CD4-positive, CD25-positive, alpha-beta regulatory T cell (primary cell): ENCODE data around the gene ATG5. TPM values are rescaled to one million over a fixed set of nuclear protein-coding genes. Genes with fewer than 3 reads are reported as not detected.

Source experiments
- ATAC-seq, 2 donors: fragments of 150-1000 bp; cut with Tn5 transposase; one replicate each; pipeline ENCODE4 v1.10.0; 2021; ENCODE audit warnings: low read depth in 2 of 2, moderate number of reproducible peaks in 2 of 2, moderate library complexity in 1 of 2
- DNase-seq, 3 donors: peaks; one replicate each; pipeline versions ENCODE4 v3.0.0 to v3.0.0-alpha.2; 2012 to 2022; ENCODE audit warnings: mixed read lengths in 1 of 3
- H3K27ac ChIP-seq: one replicate; pipeline ENCODE4 v1.7.0; 2013; ENCODE audit warnings: mild to moderate bottlenecking, low read length; ENCODE audit not compliant: insufficient read depth, poor library complexity, severe bottlenecking
- H3K27me3 ChIP-seq: one replicate; pipeline ENCODE4 v1.7.0; 2013; ENCODE audit warnings: low read length; ENCODE audit not compliant: control insufficient read depth, insufficient read depth
- H3K36me3 ChIP-seq: one replicate; pipeline ENCODE4 v1.7.0; 2013; ENCODE audit warnings: mild to moderate bottlenecking, low read length, moderate library complexity; ENCODE audit not compliant: control insufficient read depth, insufficient read depth
- H3K4me1 ChIP-seq: 2 replicates; pipeline ENCODE4 v1.7.0; 2013; ENCODE audit warnings: mild to moderate bottlenecking, low read length; ENCODE audit not compliant: insufficient read depth, control insufficient read depth, poor library complexity, severe bottlenecking
- H3K4me3 ChIP-seq: one replicate; pipeline ENCODE4 v1.7.0; 2013; ENCODE audit warnings: low read depth, mild to moderate bottlenecking, low read length, moderate library complexity
- H3K9me3 ChIP-seq, 2 experiments: 1 replicate in 1 of 2; 2 replicates in 1 of 2; pipeline ENCODE4 v1.7.0; 2013; ENCODE audit warnings: low read length in 2 of 2, mild to moderate bottlenecking in 1 of 2, moderate library complexity in 1 of 2; ENCODE audit not compliant: control insufficient read depth in 2 of 2
- H3K27ac Mint-ChIP-seq, 3 donors: one replicate each; pipeline ENCODE4 v1.8.0; 2020 to 2022; ENCODE audit warnings: mild to moderate bottlenecking in 3 of 3, mixed read lengths in 3 of 3, moderate library complexity in 2 of 3
- H3K27me3 Mint-ChIP-seq: one replicate; pipeline ENCODE4 v1.8.0; 2022; ENCODE audit warnings: mild to moderate bottlenecking, mixed read lengths
- H3K36me3 Mint-ChIP-seq: one replicate; pipeline ENCODE4 v1.8.0; 2020; ENCODE audit warnings: mixed read lengths
- H3K4me1 Mint-ChIP-seq, 4 donors: one replicate each; pipeline ENCODE4 v1.8.0; 2020 to 2022; ENCODE audit warnings: mixed read lengths in 4 of 4, mild to moderate bottlenecking in 1 of 4
- H3K4me3 Mint-ChIP-seq, 4 donors: one replicate each; pipeline ENCODE4 v1.8.0; 2020 to 2022; ENCODE audit warnings: mild to moderate bottlenecking in 4 of 4, mixed read lengths in 4 of 4, moderate library complexity in 3 of 4
- H3K9me3 Mint-ChIP-seq, 7 donors: one replicate each; pipeline ENCODE4 v1.8.0; 2020 to 2022; ENCODE audit warnings: mixed read lengths in 7 of 7, mild to moderate bottlenecking in 3 of 7, moderate library complexity in 2 of 7
- polyA plus RNA-seq, 4 donors: library from polyadenylated mRNA; unstranded; fragments of 300-500 nt; fragmentation: Illumina TruSeq; gene quantifications; one replicate each; pipeline ENCODE4 v1.2.3, GENCODE V29; 2021
- total RNA-seq: library from RNA; stranded (reverse); gene quantifications from one replicate; pipeline ENCODE4 v1.2.3, GENCODE V29; 2022

The ATG5 gene
- total and polyA plus RNA-seq, 5 donors from 2014 or later: 35.1 to 49.6 (median 45.9) TPM

DNA sequence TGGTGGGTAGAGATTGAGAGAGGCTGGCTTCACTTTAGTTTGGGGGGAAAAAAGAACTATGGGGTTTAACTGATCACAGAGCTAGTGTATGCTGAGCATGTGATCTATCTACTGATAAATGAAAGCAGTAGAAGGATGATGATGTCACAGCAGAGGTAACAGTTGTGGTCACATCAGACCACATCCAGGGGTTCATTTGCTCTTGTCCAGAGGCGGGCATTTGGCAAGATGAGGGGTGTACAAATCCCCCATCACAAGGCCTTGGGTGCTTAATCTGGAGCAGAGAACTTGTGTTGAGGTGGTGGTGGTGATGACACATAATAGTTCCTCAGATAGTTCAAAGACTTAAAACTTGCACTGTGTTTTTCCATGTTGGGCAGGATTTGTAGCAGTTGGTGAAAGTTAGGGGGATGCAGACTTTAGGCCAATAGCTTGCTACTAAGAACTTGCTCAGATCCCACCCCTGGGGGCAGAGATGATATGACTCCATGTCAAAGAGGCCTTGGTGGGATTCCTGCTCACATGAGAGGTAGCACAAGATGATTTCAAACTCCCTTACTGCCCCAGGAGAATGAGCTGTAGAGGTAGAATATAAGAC lies 176.0 kb downstream of the ATG5 start:
- Histone ChIP-seq H3K27me3 (no peaks in the 10 kb centered on the region), H3K36me3 (no peaks in the 10 kb centered on the region), H3K27ac (no peak overlapping the region), H3K4me3 (no peak overlapping the region), H3K9me3 (no peaks in the 10 kb centered on the region), H3K4me1 (peaks cover 25% of the 10 kb centered on the region)
- no peaks in the 10 kb centered on the region for H3K27me3 Mint-ChIP-seq
- peak overlapping the region; percentile 6 to 40 (median 9) for H3K27ac Mint-ChIP-seq
- peaks cover 0 to 7% (median 0%) of the 10 kb centered on the region in 7 donors for H3K9me3 Mint-ChIP-seq
- H3K36me3 Mint-ChIP-seq: no peaks in the 10 kb centered on the region
- peaks cover 16 to 43% (median 34%) of the 10 kb centered on the region in 4 donors for H3K4me1 Mint-ChIP-seq
- DNase-seq (peak in 1 of 3 donors; percentile 70), ATAC-seq (peak; percentile 51 to 63)
- no peak overlapping the region for H3K4me3 Mint-ChIP-seq

DNA sequence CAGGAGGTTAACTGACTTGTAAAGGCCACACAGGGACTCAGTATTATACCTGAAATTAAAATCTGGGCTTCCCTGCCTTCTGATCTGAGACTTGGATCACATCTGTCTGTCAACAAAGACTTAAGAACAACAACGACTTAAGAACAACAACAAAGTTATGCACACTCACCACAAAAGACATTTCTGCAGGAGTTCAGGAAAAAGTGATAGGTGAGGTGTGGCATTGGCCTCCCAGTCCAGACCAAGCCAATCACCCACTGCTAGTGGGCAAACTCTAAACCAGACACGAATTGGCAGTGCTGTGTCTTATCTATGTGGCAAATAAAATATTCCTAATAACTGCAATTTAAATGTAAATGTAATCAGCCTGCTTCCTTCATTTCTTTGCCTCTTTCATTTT lies 178.1 kb downstream of the ATG5 start:
- H3K9me3 ChIP-seq: no peaks in the 10 kb centered on the region
- Mint-ChIP-seq H3K4me1 (peaks cover 17 to 55% (median 40%) of the 10 kb centered on the region in 4 donors), H3K9me3 (peaks cover 0 to 7% (median 0%) of the 10 kb centered on the region in 7 donors), H3K27ac (no peak overlapping the region), H3K36me3 (no peaks in the 10 kb centered on the region), H3K27me3 (no peaks in the 10 kb centered on the region), H3K4me3 (no peak overlapping the region)
- H3K4me3 ChIP-seq: no peak overlapping the region
- no peaks in the 10 kb centered on the region for H3K27me3 ChIP-seq
- peaks cover 33% of the 10 kb centered on the region for H3K4me1 ChIP-seq
- DNase-seq (no peak), ATAC-seq (no peak)
- no peaks in the 10 kb centered on the region for H3K36me3 ChIP-seq
- no peak overlapping the region for H3K27ac ChIP-seq

DNA sequence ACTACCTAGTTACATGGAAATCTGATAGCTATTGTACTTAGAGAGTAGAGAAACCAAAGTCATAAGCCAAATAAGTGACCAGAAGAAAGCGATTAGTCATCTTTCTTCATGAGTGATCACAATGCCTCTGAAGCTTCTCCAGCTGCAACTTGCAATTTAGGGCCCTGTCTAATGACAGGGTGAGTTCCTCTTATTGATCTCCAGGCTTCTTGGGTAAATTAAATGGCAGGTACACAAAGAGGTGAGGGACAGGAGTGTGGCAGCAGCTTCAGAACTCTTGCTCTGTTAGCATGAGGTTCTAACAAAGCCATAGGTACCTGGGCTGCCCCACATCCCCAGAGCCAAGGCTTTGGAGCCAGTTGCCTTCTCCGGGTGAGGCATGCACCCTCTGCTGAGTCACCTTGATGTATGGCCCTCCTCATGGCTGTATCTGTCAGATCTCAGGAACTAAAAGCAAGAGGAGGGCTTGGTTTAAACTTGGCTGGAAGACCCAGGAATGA lies 178.7 kb downstream of the ATG5 start:
- Histone ChIP-seq H3K27ac (no peak overlapping the region), H3K4me3 (no peak overlapping the region), H3K9me3 (no peaks in the 10 kb centered on the region), H3K27me3 (no peaks in the 10 kb centered on the region), H3K4me1 (peaks cover 39% of the 10 kb centered on the region), H3K36me3 (no peaks in the 10 kb centered on the region)
- no peaks in the 10 kb centered on the region for H3K27me3 Mint-ChIP-seq
- no peak for DNase-seq
- H3K4me1 Mint-ChIP-seq: peaks cover 23 to 60% (median 46%) of the 10 kb centered on the region in 4 donors
- no peaks in the 10 kb centered on the region for H3K36me3 Mint-ChIP-seq
- peak overlapping the region in 1 of 4 donors; percentile 57 for H3K4me3 Mint-ChIP-seq
- peak overlapping the region in 1 of 3 donors; percentile 5 for H3K27ac Mint-ChIP-seq
- H3K9me3 Mint-ChIP-seq: peaks cover 0 to 1% (median 0%) of the 10 kb centered on the region in 7 donors
- ATAC-seq: no peak

DNA sequence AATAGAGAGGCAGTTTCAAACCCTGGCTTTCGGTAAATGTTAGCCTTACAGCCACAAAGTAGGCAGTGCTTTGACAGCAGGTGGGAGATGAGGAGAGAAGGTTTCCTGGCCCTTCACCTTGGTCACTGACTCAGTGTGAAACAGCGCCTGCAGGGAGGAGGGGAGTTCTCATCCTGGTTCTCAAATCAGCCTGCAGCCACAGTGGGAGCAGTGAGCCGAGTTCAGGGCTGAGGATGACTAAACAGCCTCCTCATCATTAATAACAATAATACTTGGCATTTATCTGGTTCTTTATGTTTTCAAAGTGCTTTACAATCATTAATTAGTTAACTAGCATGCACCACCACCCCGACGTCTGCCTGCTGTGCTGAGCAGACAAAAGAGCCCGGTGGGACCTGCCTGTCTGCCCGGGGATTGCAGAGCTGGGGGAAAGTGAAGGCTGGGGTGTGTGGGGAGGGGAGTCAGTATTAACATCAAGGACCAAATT lies 179.8 kb downstream of the ATG5 start:
- peak overlapping the region in 1 of 4 donors; percentile 15 for H3K4me3 Mint-ChIP-seq
- H3K27me3 ChIP-seq: no peaks in the 10 kb centered on the region
- peaks cover 50% of the 10 kb centered on the region for H3K4me1 ChIP-seq
- H3K27ac Mint-ChIP-seq: peak overlapping the region; percentile 66 to 95 (median 81)
- no peaks in the 10 kb centered on the region for H3K36me3 Mint-ChIP-seq
- no peaks in the 10 kb centered on the region for H3K27me3 Mint-ChIP-seq
- H3K36me3 ChIP-seq: no peaks in the 10 kb centered on the region
- no peaks in the 10 kb centered on the region for H3K9me3 ChIP-seq
- peak overlapping the region; percentile 61 for H3K4me3 ChIP-seq
- DNase-seq: peak in 1 of 3 donors; percentile 34
- H3K9me3 Mint-ChIP-seq: no peaks in the 10 kb centered on the region
- no peak overlapping the region for H3K27ac ChIP-seq
- ATAC-seq: no peak
- H3K4me1 Mint-ChIP-seq: peaks cover 28 to 68% (median 52%) of the 10 kb centered on the region in 4 donors

DNA sequence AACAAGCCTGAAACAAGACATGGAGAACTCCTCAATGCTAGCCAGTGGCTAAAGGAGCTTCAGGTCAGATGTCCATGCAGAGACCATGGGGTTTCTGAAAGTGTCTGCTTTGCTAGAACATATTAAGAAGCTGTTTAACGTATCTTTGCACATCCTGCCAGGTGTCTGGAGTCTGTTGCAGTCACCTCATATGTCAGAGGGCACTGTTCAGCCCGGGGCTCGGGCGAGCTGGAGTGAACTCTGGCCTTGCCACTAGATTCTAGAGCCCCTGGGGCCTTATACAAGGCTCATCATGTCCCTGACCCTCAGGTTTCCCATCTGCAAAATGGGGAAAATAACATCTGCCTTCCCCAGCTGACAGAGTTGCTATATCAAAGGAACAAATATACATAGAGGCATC lies 180.4 kb downstream of the ATG5 start:
- no peaks in the 10 kb centered on the region for H3K9me3 ChIP-seq
- ATAC-seq: no peak
- H3K27ac ChIP-seq: no peak overlapping the region
- Mint-ChIP-seq H3K27me3 (no peaks in the 10 kb centered on the region), H3K27ac (peak overlapping the region; percentile 25 to 77 (median 66)), H3K4me3 (peak overlapping the region in 2 of 4 donors; percentile 15 to 59), H3K4me1 (peaks cover 28 to 73% (median 55%) of the 10 kb centered on the region in 4 donors), H3K9me3 (no peaks in the 10 kb centered on the region), H3K36me3 (no peaks in the 10 kb centered on the region)
- peaks cover 50% of the 10 kb centered on the region for H3K4me1 ChIP-seq
- H3K27me3 ChIP-seq: no peaks in the 10 kb centered on the region
- H3K4me3 ChIP-seq: peak overlapping the region; percentile 61
- peak in 1 of 3 donors; percentile 38 for DNase-seq
- no peaks in the 10 kb centered on the region for H3K36me3 ChIP-seq

DNA sequence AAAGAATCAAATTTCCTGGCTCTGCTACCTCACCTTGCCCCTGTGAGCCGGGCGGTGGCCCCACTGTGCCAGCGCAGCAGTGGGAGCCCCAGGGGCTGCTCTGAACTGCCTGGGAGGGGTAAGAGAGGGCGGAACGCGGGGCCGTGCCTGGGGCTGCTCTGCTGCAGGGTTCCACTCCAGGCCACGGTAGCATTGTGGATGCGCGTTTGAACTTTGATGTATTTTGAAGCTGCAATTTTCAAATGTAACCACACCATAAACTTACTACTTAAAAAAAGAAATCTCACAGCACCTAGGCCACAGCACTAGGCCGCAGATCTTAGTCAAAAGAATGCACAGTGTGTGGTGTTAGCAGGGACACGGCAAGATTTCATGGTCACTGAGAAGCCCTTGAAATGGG lies 181.9 kb downstream of the ATG5 start:
- H3K4me1 ChIP-seq: peaks cover 39% of the 10 kb centered on the region
- H3K4me3 Mint-ChIP-seq: no peak overlapping the region
- no peak for DNase-seq
- H3K36me3 Mint-ChIP-seq: no peaks in the 10 kb centered on the region
- no peaks in the 10 kb centered on the region for H3K9me3 Mint-ChIP-seq
- H3K27me3 ChIP-seq: no peaks in the 10 kb centered on the region
- no peak overlapping the region for H3K4me3 ChIP-seq
- H3K27ac Mint-ChIP-seq: no peak overlapping the region
- H3K27ac ChIP-seq: no peak overlapping the region
- H3K36me3 ChIP-seq: no peaks in the 10 kb centered on the region
- peaks cover 19 to 60% (median 42%) of the 10 kb centered on the region in 4 donors for H3K4me1 Mint-ChIP-seq
- no peaks in the 10 kb centered on the region for H3K9me3 ChIP-seq
- H3K27me3 Mint-ChIP-seq: no peaks in the 10 kb centered on the region
- no peak for ATAC-seq

DNA sequence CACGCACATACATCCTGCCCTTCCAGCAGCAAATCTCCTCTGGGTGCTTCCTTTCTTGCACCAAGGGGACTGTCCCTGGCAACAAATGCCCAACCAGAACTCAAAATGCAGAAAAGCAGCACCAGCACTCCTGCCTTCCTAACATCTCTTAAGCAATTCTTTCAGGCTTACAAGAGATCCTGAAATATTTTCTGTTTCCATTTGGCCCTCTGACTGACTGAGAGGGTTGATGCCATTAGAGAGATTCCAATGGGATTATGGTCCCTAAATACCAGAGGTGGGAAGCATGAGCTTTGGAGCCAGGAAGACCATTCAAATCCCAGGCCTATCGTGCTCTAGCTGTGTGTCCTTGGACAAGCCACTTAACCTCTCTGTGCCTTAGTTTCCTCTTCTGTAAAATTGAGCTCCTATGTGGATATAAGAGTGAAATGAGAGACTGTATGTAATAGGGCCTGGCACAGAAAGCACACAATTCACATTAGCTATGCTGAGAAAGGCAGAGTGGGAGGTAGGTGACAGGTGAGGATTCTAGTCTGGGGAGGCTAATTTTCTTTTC lies 182.6 kb downstream of the ATG5 start:
- Histone ChIP-seq H3K9me3 (no peaks in the 10 kb centered on the region), H3K27ac (peak overlapping the region; percentile 68), H3K4me3 (peak overlapping the region; percentile 65), H3K36me3 (no peaks in the 10 kb centered on the region), H3K4me1 (peaks cover 39% of the 10 kb centered on the region), H3K27me3 (no peaks in the 10 kb centered on the region)
- Mint-ChIP-seq H3K27me3 (no peaks in the 10 kb centered on the region), H3K4me3 (peak overlapping the region in 2 of 4 donors; percentile 42 to 64), H3K4me1 (peaks cover 19 to 59% (median 42%) of the 10 kb centered on the region in 4 donors), H3K9me3 (no peaks in the 10 kb centered on the region), H3K36me3 (no peaks in the 10 kb centered on the region), H3K27ac (peak overlapping the region; percentile 23 to 76 (median 32))
- DNase-seq: no peak
- no peak for ATAC-seq
